Measurements from ENCODE around the gene VPS26B.
"Not testable (repeated sequence)": the region's sequence is repeated elsewhere in the genome, so short reads cannot be mapped to it uniquely, and the experiment has no call there.

Gene VPS26B

DNA sequence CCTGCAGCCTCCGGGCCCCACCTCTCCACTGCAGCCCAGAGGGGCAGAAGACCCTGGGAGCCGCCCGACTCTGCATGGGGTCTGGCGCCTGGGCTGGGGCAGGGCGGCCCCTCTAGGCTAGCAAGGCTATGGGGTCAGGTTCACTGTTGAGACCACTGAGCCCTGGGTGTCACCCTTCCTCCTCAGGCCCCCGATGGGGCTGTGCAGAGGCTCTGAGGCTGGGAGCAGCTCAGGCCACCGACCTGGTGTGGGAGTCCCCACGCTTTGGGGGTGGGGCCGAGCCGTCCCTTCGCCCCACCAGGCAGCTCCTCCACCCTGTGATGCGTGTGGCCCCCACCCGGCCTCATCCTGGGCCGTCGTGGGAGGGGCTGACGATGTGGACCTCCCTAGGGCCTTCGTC, 57.2 kb downstream of the VPS26B start:
- DNase-seq (ENCODE audit: low read depth in 2 of 2): not testable (repeated sequence)

DNA sequence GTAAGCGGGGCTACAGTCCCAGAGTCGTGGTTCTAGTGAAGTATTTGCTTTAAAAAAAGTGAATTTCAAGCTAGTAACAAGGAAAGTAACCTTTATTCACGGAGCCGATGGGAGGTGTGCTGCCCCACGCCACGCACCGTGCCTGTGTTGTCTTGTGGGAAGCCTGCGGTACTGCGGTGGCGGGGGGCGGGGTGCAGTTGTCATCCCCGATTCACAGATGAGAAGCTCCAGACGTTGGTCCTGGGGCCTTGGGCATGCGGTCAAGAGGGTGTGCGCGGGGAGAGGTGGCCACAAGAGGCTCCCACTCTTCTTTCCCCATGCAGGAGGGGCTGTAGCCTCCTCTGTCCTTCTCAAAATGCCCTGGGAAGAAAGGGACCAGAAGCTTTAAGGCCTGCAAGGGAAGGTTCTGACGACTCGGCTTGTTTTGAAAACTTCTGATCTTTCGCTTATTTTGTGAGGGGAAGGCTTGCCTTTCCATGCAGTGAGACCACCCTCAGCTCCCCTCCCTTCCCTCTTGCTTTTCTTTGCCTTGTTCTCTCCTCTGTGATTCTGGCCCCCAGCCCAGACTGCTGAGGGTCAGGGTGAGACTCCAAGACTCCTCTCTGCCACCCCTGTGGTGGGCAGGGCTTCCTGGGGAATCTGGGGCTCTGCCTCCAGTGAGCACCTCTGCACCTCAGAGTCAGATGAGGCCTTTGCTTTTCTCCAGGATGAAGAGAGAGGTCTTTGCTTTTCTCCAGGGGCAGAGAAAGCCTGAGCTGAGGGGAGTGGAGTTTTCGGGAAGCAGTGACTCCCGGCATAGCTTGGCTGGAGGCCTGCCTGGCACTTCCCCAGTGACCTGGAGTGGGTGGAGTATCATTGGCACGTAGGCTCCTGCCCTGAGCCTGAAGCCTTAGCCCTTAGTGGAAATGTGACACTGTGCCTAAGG, 57.9 kb downstream of the VPS26B start:
- no peak for DNase-seq (ENCODE audit: low read depth in 2 of 2)

DNA sequence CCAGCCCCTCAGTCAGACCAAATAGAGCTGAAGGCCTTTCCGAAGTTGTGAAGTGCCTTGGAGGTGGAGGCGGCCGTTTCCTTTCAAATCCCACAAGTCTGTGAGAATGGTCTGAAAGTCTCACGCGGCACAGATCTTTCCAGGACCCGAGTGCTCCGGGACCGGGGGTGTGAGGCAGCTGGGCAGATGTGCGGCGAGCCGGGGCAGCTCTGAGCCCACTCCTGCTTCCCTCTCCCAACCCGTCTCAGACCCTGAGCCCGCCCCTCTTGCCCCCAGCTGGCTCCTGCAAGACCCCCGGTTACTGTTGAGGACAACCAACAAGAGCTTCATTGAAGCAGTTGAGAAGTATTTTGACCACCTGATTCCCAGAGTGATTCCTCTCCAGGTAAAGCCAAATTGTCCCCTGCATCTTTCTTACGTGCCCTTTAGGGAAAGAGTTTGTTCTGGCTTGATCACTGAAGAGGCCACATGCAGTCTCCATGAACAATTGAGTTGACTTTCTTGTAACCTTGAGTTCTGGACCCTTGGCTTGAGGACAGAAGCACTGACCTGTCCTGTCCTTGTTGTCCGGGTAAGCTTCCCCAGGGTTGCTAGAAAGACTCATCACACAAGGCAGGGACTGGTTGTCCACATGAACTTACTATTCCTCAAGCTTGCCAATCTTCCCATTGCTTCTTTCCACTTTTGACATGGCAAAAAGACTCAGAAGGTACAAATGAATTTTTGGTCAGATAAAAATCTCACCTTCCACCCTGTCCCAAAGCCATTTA, 59.2 kb downstream of the VPS26B start:
- no peak for DNase-seq (ENCODE audit: low read depth in 2 of 2)

DNA sequence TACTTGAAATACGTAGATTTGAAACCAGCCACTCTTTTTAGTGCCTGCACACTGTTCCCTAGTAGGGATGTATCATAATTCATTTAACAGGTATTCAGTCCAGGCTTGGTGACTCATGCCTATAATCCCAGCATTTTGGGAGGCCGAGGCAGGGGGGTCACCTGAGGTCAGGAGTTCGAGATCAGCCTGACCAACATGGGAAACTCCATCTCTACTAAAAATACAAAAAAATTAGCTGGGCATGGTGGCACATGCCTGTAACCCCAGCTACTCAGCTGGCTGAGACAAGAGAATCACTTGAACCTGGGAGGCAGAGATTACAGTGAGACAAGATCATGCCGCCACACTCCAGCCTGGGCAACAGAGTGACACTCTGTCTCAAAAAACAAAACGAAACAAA, 59.9 kb downstream of the VPS26B start:
- not testable (repeated sequence) for DNase-seq (ENCODE audit: low read depth in 2 of 2)

DNA sequence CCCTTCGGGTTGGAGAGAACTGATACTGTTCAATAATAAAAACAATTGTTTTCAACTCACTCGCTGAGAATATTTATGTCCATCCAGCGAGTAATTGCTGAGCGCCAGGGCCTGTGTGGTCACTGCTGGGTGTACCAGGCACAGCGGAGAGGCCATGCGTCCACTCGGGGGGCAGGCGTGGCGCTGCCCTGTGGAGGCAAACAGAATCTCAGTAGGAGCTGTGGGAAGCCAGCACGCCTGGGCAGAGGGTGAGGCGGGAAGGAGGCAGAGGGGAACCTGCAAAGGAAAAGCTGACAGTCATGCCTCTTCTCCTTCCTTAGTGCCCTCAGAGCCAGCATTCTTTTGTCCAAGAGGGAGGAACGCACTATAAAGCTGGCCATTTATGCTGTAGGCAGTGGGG, 63.1 kb downstream of the VPS26B start:
- DNase-seq (ENCODE audit: low read depth in 2 of 2): no peak

DNA sequence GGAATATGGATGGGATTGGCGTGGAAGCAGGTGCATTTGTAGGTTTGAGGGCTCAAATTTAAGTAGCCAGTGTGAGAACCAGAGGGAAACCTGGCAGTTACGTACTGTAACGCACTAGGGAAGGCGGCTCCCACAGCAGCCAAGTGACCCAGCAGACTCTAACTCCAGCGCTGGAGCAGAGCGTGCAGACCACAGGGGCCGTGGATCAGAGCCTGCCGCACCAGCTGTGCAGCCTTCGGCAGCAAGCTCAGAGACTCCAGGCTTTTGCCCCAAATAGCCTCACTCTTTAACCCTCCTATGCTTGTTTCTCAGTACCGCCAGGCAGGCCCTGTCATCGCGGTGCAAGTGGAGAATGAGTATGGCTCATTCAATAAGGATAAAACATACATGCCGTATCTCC, 64.0 kb downstream of the VPS26B start:
- no peak for DNase-seq (ENCODE audit: low read depth in 2 of 2)

DNA sequence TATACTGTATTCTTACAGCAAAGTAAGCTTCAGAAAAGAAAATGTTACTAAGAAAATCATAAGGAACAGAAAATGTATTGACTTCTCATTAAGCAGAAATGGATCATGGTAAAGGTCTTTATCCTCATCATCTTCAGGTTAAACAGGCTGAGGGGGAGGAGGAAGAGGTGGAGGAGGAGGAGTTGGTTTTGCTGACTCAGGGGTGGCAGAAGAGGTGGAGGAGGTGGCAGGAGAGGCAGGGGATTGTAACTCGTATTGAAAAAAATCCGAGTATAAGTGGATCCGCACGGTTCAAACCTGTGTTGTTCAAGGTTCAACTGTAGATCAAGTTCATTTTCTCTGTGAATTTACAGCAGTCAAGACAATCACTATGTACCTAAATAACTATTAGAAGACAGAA, 64.7 kb downstream of the VPS26B start:
- no peak for DNase-seq (ENCODE audit: low read depth in 2 of 2)

DNA sequence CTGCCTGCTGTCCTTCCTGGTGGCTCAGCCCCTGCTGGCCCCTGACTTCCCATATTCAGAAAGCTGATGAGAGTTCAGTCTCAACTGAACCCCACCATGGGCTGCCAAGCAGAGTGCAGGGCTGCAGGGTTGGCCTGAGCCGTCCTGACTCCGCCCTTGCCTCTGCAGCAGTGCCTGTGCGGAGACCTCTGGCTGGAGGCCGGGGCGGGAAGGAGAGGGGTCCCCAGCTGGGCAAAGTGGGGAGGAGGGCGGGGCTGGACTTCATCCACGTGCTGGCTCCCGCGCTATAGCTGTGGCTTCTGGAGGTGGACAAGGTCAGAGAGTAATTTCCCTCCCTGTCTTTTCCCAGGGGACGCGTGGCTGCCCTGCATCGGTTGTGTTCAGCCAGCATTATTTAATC, 65.3 kb downstream of the VPS26B start:
- no peak for DNase-seq (ENCODE audit: low read depth in 2 of 2)

DNA sequence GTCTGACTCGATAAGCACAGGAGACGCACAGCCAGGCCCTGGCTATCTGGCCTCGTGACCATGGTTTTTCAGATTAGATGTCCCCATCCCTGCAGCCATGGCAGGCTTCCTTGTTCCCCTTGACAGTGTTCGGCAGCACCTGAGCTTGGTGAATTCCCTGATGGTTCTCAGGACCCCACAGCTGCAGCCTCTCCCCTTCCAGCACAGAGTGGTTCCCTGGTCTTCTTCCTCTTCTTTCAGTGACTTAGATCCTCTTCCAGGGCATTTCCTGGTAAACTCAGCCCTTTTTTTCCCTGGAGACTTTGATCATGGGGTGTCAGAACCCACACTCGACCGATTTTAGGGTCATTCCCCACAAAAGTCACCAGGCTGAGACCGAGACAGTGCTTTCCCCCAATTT, 66.2 kb downstream of the VPS26B start:
- no peak for DNase-seq (ENCODE audit: low read depth in 2 of 2)

DNA sequence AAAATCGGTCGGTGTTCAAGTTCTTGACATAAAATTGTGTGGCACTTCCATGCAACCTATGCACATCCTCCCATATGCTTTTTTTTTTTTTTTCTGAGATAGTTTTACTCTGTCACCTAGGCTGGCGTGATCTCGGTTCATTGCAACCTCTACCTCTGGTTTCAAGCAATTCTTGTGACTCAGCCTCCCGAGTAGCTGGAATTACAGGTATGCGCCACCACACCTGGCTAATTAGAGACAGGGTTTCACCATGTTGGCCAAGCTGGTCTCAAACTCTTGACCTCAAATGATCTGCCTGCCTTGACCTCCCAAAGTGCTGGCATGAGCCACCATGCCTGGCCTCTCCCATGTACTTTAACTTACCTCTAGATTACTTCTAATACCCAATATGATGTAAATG, 66.7 kb downstream of the VPS26B start:
- DNase-seq (ENCODE audit: low read depth in 2 of 2): no peak

DNA sequence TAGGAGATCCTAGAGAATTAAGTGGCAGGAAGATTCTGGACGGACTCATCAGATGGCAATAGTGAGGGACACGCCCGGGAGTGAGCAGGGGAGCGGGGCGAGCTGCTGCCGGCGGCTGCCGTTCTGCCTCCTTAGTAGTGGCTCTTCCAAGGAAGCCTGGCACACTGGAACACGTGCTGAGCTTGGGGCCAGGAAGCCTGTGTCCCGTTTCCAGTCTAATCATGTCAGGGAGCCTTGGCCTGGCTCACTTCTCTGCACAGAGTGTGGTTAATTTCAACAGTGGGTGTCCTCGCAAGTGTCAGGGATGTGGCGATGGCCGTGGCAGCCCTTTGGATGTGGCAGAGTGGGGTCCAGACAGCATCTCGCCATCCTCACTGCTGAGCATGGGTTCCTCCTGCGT, 68.2 kb downstream of the VPS26B start:
- DNase-seq (ENCODE audit: low read depth in 2 of 2): no peak

DNA sequence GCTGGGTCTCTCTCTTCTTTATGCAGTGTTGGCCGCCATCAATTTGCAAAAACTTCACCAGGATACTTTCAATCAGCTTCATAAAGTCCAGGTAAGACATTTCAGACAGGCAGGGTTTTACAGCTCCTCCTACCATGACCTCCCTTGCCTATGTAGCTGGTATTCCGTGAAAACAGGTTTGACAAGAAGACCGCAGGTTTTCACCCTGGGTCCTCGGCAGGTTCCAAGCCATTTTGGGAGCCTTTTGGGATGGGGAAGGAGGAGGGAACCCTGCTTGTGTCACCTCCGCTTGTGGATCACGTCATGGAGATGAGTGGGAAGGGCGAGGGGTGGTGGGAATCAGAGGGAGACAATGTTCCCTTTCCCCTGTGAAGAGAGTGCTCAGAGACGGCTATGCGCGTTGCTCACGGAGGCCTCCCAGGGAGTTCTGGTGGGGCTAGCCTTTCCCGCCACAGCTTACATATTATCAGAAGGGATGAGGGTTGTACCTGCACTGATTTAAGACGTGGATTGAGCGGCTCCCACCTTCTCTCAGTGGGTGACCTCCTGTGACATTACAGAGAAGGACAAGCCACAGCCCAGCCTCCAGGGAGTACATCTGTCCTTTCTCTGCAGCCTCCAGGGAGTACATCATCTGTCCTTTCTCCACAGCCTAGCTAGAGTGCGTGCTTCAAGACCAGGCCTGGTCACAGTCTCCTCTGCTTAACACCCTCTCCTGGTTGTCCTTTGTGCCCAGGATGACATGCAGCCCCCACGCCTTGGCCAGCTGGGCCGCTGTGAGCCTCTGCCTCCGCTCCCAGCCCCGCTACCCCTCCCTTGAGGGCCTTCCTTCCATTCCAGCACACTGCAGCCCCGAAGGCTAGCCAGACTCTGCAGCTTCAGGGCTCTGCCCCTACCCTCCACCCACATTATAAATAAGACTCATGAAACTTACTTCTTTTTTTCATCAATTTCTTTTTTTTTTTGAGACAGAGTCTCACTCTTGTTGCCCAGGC, 68.9 kb downstream of the VPS26B start:
- DNase-seq (ENCODE audit: low read depth in 2 of 2): no peak

DNA sequence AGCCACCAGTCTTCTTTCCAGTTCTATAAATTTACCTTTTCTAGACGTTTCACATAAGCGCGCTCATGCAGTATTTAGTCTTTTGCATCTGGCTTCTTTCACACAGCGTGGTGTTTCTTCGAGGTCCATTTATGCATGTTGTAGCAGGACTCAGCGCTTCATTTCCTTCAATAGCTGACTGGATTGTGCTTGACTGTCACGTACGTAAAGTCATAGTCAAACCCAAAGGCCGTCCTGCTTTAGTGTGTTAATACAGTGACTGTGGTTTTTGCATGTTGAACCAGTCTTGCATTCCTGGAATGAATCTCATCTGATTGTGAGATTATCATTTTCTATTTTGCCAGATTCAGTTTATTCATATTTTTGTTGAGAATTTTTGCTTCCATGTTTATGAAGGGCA, 70.2 kb downstream of the VPS26B start:
- DNase-seq (ENCODE audit: low read depth in 2 of 2): no peak
